ENCODE results near the gene JTB.

GRCh38 chr1:154006136-154006535 is 28.7 kb upstream of the JTB start:
- no peak for TF ChIP-seq CTCF (IDR thresholded peaks at IDR 0.05)
- TF ChIP-seq POLR2A (IDR thresholded peaks at IDR 0.05) = no peak
